A673 (cell line): ENCODE measurements around the gene VTN. TPM values are rescaled to one million over a fixed set of nuclear protein-coding genes. Genes with fewer than 3 reads are reported as not detected.

Experiments
- BruUV-seq: library from RNA; stranded (reverse); fragments of 400-500 nt; replicated peaks from 2 replicates; lab custom pipeline; 2021; lab: Mats Ljungman, UMichigan
- CTCF ChIA-PET: fragments of 300-600 bp; sonication (Branson Sonifier 250); formaldehyde crosslinking; loops from one replicate; lab custom pipeline; 2022; ENCODE audit warnings: antibody characterized with exemption; lab: Charles Lee
- POLR2A ChIA-PET: fragments of 300-600 bp; sonication (Branson Sonifier 250); formaldehyde crosslinking; loops from one replicate; lab custom pipeline; 2022; ENCODE audit warnings: antibody characterized with exemption; ENCODE audit not compliant: low non-redundant PET; lab: Charles Lee
- DNase-seq: peaks from one replicate; pipeline ENCODE4 v3.0.0-alpha.2; 2015; ENCODE audit warnings: low spot score
- H3K27ac ChIP-seq: fragments of 200-600 bp; sonication (generic); 2 replicates; pipeline ENCODE4 v1.5.1; 2016; ENCODE audit warnings: mixed run types, low read depth, mild to moderate bottlenecking, mixed read lengths, antibody characterized with exemption, low read length; ENCODE audit not compliant: poor library complexity, severe bottlenecking
- H3K27me3 ChIP-seq: fragments of 200-600 bp; sonication (generic); replicated peaks from 2 replicates; pipeline ENCODE4 v1.6.1; 2017; ENCODE audit warnings: mixed run types, low read depth, mild to moderate bottlenecking, mixed read lengths, antibody characterized with exemption, low read length; ENCODE audit not compliant: insufficient read depth, poor library complexity
- H3K36me3 ChIP-seq: fragments of 200-600 bp; sonication (generic); 2 replicates; pipeline ENCODE4 v1.6.1; 2016; ENCODE audit warnings: mixed run types, mild to moderate bottlenecking, mixed read lengths, antibody characterized with exemption, low read length; ENCODE audit not compliant: insufficient read depth, poor library complexity, severe bottlenecking
- H3K4me1 ChIP-seq: fragments of 200-600 bp; sonication (generic); 2 replicates; pipeline ENCODE4 v1.6.1; 2017; ENCODE audit warnings: mixed run types, mild to moderate bottlenecking, mixed read lengths, antibody characterized with exemption, low read length; ENCODE audit not compliant: insufficient read depth, poor library complexity, severe bottlenecking
- H3K4me3 ChIP-seq: fragments of 200-600 bp; sonication (generic); 2 replicates; pipeline ENCODE4 v1.5.1; 2016; ENCODE audit warnings: low read depth, mixed run types, mild to moderate bottlenecking, mixed read lengths, low read length; ENCODE audit not compliant: poor library complexity, severe bottlenecking
- H3K9me3 ChIP-seq: fragments of 200-600 bp; sonication (generic); 2 replicates; pipeline ENCODE4 v1.6.1; 2016; ENCODE audit warnings: mixed run types, low read depth, mild to moderate bottlenecking, mixed read lengths, antibody characterized with exemption, low read length; ENCODE audit not compliant: poor library complexity, severe bottlenecking
- EZH2 ChIP-seq: fragments of 200-600 bp; sonication (generic); IDR thresholded peaks from 2 replicates; pipeline ENCODE4 v1.6.1; 2017; ENCODE audit warnings: borderline replicate concordance, low read depth, mild to moderate bottlenecking, mixed read lengths, antibody characterized with exemption, low read length; ENCODE audit not compliant: poor library complexity, severe bottlenecking
- intact Hi-C: fragments of 100-400 bp; cut with micrococcal nuclease; formaldehyde crosslinking; loops from one replicate; pipeline ENCODE4 v1.10.0; 2022; ENCODE audit not compliant: unreplicated experiment
- total RNA-seq: library from RNA; stranded (reverse); gene quantifications from 2 replicates; pipeline ENCODE4 v1.2.3, GENCODE V29; 2021
- TF ChIP-seq, protein P1 (sequence below): fragments of 300-800, 200-600 bp; sonication (generic); conservative IDR thresholded peaks from 2 replicates; pipeline ENCODE4 v1.5.1; 2017; ENCODE audit warnings: low read depth, mild to moderate bottlenecking, antibody characterized with exemption, low read length, moderate library complexity, mixed read lengths

Gene VTN
- total RNA-seq, 1 experiment from 2014 or later = 0.26 TPM

DNA sequence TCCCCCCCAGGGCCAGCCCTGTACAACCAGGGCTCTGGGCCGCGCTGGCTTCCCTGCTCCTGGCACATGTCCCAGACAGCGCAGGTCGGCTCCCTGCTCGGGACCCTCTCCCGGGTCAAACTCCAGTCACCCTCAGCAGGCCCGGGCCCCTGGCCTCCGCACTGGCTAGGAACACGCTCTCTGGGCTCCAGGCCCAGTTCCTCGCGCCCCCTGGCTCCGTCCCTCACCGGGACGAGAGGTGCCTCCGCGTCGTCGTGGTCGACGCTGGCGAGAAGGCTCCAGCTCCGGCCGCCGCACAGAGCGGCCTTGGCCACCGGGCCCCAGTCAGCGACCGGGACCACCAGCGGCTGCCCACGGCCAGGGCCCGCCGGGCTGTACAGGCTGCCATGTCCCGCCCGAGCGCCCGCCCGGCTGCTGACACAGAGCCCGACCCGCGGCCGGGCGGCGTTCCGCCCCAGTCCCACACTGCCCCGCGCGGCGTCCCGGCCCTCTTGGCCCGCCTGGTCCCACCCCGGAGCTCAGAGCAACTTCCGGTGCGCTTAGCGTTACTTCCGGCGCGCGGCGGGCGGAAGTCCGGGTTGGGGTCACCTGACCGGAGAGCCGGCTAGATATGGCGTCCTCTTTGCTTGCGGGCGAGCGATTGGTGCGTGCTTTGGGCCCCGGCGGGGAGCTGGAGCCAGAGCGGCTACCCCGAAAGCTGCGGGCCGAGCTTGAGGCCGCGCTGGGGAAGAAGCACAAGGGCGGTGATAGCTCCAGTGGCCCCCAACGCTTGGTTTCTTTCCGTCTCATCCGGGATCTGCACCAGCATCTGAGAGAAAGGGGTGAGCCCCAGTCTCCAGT is 12.8 kb downstream of the VTN start, which contains the start of gene POLDIP2:
Gene POLDIP2 (minus strand): TSS at position 467 of the 840 bp plus-strand sequence. CDS start 79 bp downstream, at position 388.
- Histone ChIP-seq H3K4me3 (peak within 1 kb of the TSS; percentile 84), H3K4me1 (peaks cover 12% of the 10 kb centered on the region), H3K9me3 (no peaks in the 10 kb centered on the region), H3K27ac (peak within 1 kb of the TSS; percentile 90), H3K27me3 (no peaks in the 10 kb centered on the region), H3K36me3 (peaks cover 51% of the 10 kb centered on the region)
- BruUV-seq = no TSS peak
- CTCF ChIA-PET = no interaction called here
- intact Hi-C loops = no loop called here
- POLR2A ChIA-PET = interaction anchor here (0.6 to 1.3 kb wide), 2 partner anchors 15 to 22 kb away, joined by 3 to 8 read pairs; partner anchors contain the start of genes IFT20, SARM1 and TNFAIP1
- TF ChIP-seq, protein P1, sequence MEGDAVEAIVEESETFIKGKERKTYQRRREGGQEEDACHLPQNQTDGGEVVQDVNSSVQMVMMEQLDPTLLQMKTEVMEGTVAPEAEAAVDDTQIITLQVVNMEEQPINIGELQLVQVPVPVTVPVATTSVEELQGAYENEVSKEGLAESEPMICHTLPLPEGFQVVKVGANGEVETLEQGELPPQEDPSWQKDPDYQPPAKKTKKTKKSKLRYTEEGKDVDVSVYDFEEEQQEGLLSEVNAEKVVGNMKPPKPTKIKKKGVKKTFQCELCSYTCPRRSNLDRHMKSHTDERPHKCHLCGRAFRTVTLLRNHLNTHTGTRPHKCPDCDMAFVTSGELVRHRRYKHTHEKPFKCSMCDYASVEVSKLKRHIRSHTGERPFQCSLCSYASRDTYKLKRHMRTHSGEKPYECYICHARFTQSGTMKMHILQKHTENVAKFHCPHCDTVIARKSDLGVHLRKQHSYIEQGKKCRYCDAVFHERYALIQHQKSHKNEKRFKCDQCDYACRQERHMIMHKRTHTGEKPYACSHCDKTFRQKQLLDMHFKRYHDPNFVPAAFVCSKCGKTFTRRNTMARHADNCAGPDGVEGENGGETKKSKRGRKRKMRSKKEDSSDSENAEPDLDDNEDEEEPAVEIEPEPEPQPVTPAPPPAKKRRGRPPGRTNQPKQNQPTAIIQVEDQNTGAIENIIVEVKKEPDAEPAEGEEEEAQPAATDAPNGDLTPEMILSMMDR = no peak
- peak; percentile 97 for DNase-seq

DNA sequence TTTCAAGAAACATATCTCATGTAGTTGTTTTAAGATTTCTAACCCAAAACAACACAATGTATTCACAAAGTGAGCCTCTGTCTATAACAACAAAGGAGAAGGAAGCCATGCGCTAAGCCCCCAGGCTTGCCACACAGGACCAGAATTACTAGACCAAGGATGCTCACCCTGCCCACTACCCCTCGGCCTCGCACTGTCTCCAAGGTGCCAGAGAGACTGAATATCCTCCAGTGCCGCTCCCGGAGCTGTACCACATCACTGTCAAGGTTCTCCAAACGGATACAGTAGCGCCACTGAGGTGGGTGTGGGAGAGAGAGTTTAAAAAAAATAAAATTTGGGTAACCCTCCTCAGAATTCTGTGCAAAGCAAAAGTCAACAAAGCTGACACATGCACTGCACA is 19.8 kb downstream of the VTN start:
- intact Hi-C loops = no loop called here
- no peak overlapping the region for H3K27ac ChIP-seq
- no peaks in the 10 kb centered on the region for H3K4me1 ChIP-seq
- ChIA-PET POLR2A (no interaction called here), CTCF (no interaction called here)
- H3K9me3 ChIP-seq = no peaks in the 10 kb centered on the region
- no TSS peak for BruUV-seq
- H3K27me3 ChIP-seq = no peaks in the 10 kb centered on the region
- TF ChIP-seq, protein P1 = no peak
- TF ChIP-seq EZH2 = no peak
- H3K4me3 ChIP-seq = no peak overlapping the region
- peaks cover 86% of the 10 kb centered on the region for H3K36me3 ChIP-seq
- no peak for DNase-seq

DNA sequence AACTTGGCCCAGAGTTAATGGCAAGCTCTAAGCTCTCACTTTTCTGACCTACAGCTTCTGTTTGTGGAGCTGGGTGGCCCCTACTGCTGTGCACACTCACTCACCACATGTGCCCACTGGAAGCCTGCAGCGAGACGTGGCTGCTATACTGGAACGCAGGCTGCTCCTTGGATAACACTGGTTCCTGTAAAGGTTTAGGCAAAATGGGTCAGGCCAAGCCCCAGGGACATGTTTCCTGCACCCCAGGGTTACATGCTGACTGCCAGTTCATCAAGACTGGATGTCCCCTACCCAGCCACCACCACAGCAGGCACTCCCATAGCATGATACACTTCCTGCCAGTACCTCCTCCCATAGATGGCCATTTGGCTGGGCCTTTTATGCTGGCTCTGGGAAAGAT is 21.1 kb downstream of the VTN start:
- TF ChIP-seq, protein P1 = no peak
- no peak for TF ChIP-seq EZH2
- ChIA-PET CTCF (no interaction called here), POLR2A (no interaction called here)
- Histone ChIP-seq H3K4me1 (no peaks in the 10 kb centered on the region), H3K36me3 (peaks cover 84% of the 10 kb centered on the region), H3K9me3 (no peaks in the 10 kb centered on the region), H3K27me3 (no peaks in the 10 kb centered on the region), H3K27ac (no peak overlapping the region), H3K4me3 (no peak overlapping the region)
- intact Hi-C loops = no loop called here
- BruUV-seq = no TSS peak
- no peak for DNase-seq
